K562 (cell line): ENCODE measurements around the gene GPR162. TPM values are rescaled to one million over a fixed set of nuclear protein-coding genes. Genes with fewer than 3 reads are reported as not detected.

ENCODE experiments used
- ATAC-seq: fragments of 200-7000 bp; cut with Tn5 transposase; 3 replicates; pipeline ENCODE4 v1.9.1; 2020; ENCODE audit warnings: moderate library complexity
- BruUV-seq: library from RNA; stranded (reverse); fragments of 400-500 nt; replicated peaks from 2 replicates; lab custom pipeline; 2021; lab: Mats Ljungman, UMichigan
- CTCF ChIA-PET: fragments of 300-600 bp; formaldehyde crosslinking; extraction: SDS; loops from one replicate; lab custom pipeline; 2021; ENCODE audit warnings: low intra/inter-chr PET ratio; lab: Yijun Ruan, JAX
- POLR2A ChIA-PET: fragments of 300-600, 350-650 bp; sonication (Branson Sonifier 250); formaldehyde crosslinking; extraction: SDS; loops from one replicate; lab custom pipeline; 2021; ENCODE audit warnings: antibody characterized with exemption, inconsistent platforms; lab: Yijun Ruan, JAX
- DNase-seq, 4 experiments: peaks; one replicate each; pipeline versions ENCODE4 v3.0.0 to v3.0.0-alpha.2; 2011 to 2018; ENCODE audit warnings: low spot score in 3 of 4, mixed read lengths in 3 of 4; ENCODE audit errors: extremely low read depth in 1 of 4
- FAIRE-seq: peaks from 2 replicates; lab custom pipeline; 2011; peaks lifted over from hg19 to GRCh38; lab: Jason Lieb, UNC
- H2AFZ ChIP-seq: 2 replicates; pipeline ENCODE4 v1.6.0; 2011; ENCODE audit warnings: low read depth, low read length, control low read depth, inconsistent platforms
- H3K27ac ChIP-seq: fragments of 200-600 bp; 3 replicates; pipeline ENCODE4 v1.8.0; 2011; ENCODE audit warnings: low read depth, mild to moderate bottlenecking, control low read depth, inconsistent platforms, low read length, moderate library complexity, mixed read lengths; ENCODE audit errors: extremely low read depth
- H3K27me3 ChIP-seq, 2 experiments: fragments of 300-600 bp in 1 of 2; 2 replicates in 1 of 2; 3 replicates in 1 of 2; pipeline versions ENCODE4 v1.6.0 to v1.8.0; 2011; ENCODE audit warnings: inconsistent platforms in 2 of 2, low read length in 2 of 2, mild to moderate bottlenecking in 1 of 2, mixed read lengths in 1 of 2, moderate library complexity in 1 of 2; ENCODE audit not compliant: control insufficient read depth in 2 of 2, insufficient read depth in 2 of 2
- H3K36me3 ChIP-seq: fragments of 300-600 bp; 3 replicates; pipeline ENCODE4 v1.8.0; 2011; ENCODE audit warnings: mild to moderate bottlenecking, low read length, inconsistent platforms; ENCODE audit not compliant: control insufficient read depth, insufficient read depth
- H3K4me1 ChIP-seq, 2 experiments: fragments of 200-600 bp in 1 of 2; replicated peaks in 1 of 2; 2 replicates in 1 of 2; 3 replicates in 1 of 2; pipeline versions ENCODE4 v1.5.1 to v1.8.0; 2011; ENCODE audit warnings: inconsistent platforms in 2 of 2, low read length in 2 of 2, mild to moderate bottlenecking in 1 of 2, mixed read lengths in 1 of 2, moderate library complexity in 1 of 2; ENCODE audit not compliant: control insufficient read depth in 2 of 2, insufficient read depth in 2 of 2
- H3K4me2 ChIP-seq: 2 replicates; pipeline ENCODE4 v1.6.1; 2011; ENCODE audit warnings: low read length, control low read depth, inconsistent platforms, mixed read lengths; ENCODE audit not compliant: insufficient read depth
- H3K4me3 ChIP-seq: fragments of 200-600 bp; sonication (generic), shearing (Covaris generic); 2 replicates; pipeline ENCODE4 v1.5.1; 2016; ENCODE audit warnings: control low read depth, inconsistent platforms
- H3K79me2 ChIP-seq: fragments of 200-600 bp; 3 replicates; pipeline ENCODE4 v1.8.0; 2011; ENCODE audit warnings: low read length, inconsistent platforms; ENCODE audit not compliant: control insufficient read depth, insufficient read depth
- H3K9ac ChIP-seq, 2 experiments: 2 replicates each; pipeline versions ENCODE4 v1.6.0 to v1.6.1; 2011; ENCODE audit warnings: low read depth in 2 of 2, low read length in 2 of 2, control low read depth in 1 of 2, inconsistent platforms in 1 of 2, mild to moderate bottlenecking in 1 of 2, mixed read lengths in 1 of 2; ENCODE audit not compliant: insufficient read depth in 1 of 2
- H3K9me1 ChIP-seq: one replicate; pipeline ENCODE4 v1.6.0; 2011; ENCODE audit warnings: inconsistent platforms, mild to moderate bottlenecking, low read length, moderate library complexity; ENCODE audit not compliant: control insufficient read depth, insufficient read depth
- H3K9me3 ChIP-seq: replicated peaks from 2 replicates; pipeline ENCODE4 v1.5.1; 2011; ENCODE audit warnings: low read depth, low read length, inconsistent platforms; ENCODE audit not compliant: control insufficient read depth, insufficient read depth
- H4K20me1 ChIP-seq: replicated peaks from 2 replicates; pipeline ENCODE4 v1.6.1; 2011; ENCODE audit warnings: low read length, inconsistent platforms, mixed read lengths; ENCODE audit not compliant: control insufficient read depth, insufficient read depth
- HDGF ChIP-seq: fragments of 450-650 bp; IDR thresholded peaks from 2 replicates; pipeline ENCODE4 v1.6.1; 2016
- LARP7 ChIP-seq: fragments of 450-650 bp; IDR thresholded peaks from 2 replicates; pipeline ENCODE4 v1.6.1; 2016
- MNT ChIP-seq, 2 experiments: fragments of 450-650 bp; conservative IDR thresholded peaks; 2 replicates each; pipeline ENCODE4 v1.6.1; 2017; ENCODE audit warnings: mild to moderate bottlenecking in 2 of 2, moderate library complexity in 2 of 2
- SNIP1 ChIP-seq: fragments of 450-650 bp; IDR thresholded peaks from 2 replicates; pipeline ENCODE4 v1.7.1; 2017; ENCODE audit warnings: low read depth, mild to moderate bottlenecking
- TFAM ChIP-seq: fragments of 250-450 bp; sonication (Bioruptor Pico); conservative IDR thresholded peaks from 2 replicates; pipeline ENCODE4 v1.5.0; 2021; ENCODE audit warnings: mild to moderate bottlenecking, moderate library complexity
- ZNF561 ChIP-seq: fragments of 450-650 bp; formaldehyde crosslinking; conservative IDR thresholded peaks from 2 replicates; pipeline ENCODE4 v1.4.0; 2020; ENCODE audit warnings: mild to moderate bottlenecking, moderate library complexity
- ZNF609 ChIP-seq: sonication (generic); formaldehyde crosslinking; IDR thresholded peaks from 2 replicates; pipeline ENCODE4 v1.8.1; 2023; ENCODE audit warnings: missing genetic modification reagents, mild to moderate bottlenecking, borderline replicate concordance
- WGBS: fragments of 100-300 bp; shearing (Covaris generic); methylation state at CpG from one replicate; pipeline ENCODE4 v1.1.6; 2016; ENCODE audit warnings: low coverage, mixed read lengths; ENCODE audit not compliant: insufficient coverage; ENCODE audit errors: missing lambda C conversion rate; 5-methylcytosine and 5-hydroxymethylcytosine counted together
- in situ Hi-C: fragments of 300-500 bp; cut with MboI; formaldehyde crosslinking; loops from 4 replicates; pipeline ENCODE4 v1.15.0; 2018; ENCODE audit warnings: inconsistent platforms, mixed read lengths
- intact Hi-C: fragments of 100-400 bp; cut with micrococcal nuclease; formaldehyde crosslinking; loops from 2 replicates; pipeline ENCODE4 v1.14.2; 2022
- polyA plus RNA-seq, 8 experiments: library from polyadenylated mRNA; depleted of rRNA in 4 of 8; stranded (reverse) in 5 of 8; unstranded in 3 of 8; fragments of >200 nt; fragmentation: Nextera tagmentation in 2 of 8; fragmentation: Illumina TruSeq in 1 of 8; extraction: Ambion mirVana in 2 of 8; extraction: Trizol in 1 of 8; gene quantifications; 2 replicates each; pipeline versions ENCODE4 v1.2.1 to v1.2.3, GENCODE V29; 2011 to 2014; ENCODE audit warnings: inconsistent platforms in 1 of 8, missing spikeins in 1 of 8
- total RNA-seq, 7 experiments: library from RNA; depleted of rRNA in 6 of 7; stranded (reverse); fragments of >200 nt in 6 of 7; fragmentation: Illumina TruSeq in 2 of 7; extraction: Trizol in 2 of 7; gene quantifications; 2 replicates each; pipeline versions ENCODE4 v1.2.1 to v1.2.3, GENCODE V29; 2011 to 2021; ENCODE audit warnings: low replicate concordance in 1 of 7

GPR162 gene
- total and polyA plus RNA-seq, 9 of the 15 experiments (the other 6 are each of a cell fraction or from before 2014, with no cell fraction given) = 0.65 to 1.8 (median 1.1) TPM; not detected in 2

- POLR2A ChIA-PET = interaction anchor here (0.6 to 3.9 kb wide), 6 partner anchors 8 to 470 kb away, joined by 3 to 24 read pairs (median 4); no protein-coding TSS in a partner anchor
- H3K9ac ChIP-seq = no peak overlapping the region
- H3K4me3 ChIP-seq = no peak overlapping the region
- no peaks in the 10 kb centered on the region for H3K27me3 ChIP-seq
- H3K79me2 ChIP-seq = peaks cover 24% of the 10 kb centered on the region
- no peaks in the 10 kb centered on the region for H3K9me3 ChIP-seq
- H2AFZ ChIP-seq = no peak overlapping the region
- ATAC-seq = no peak
- peaks cover 9 to 37% of the 10 kb centered on the region in 2 experiments; a peak in 4 of 5 replicates for H3K4me1 ChIP-seq
- in situ Hi-C loops = no loop called here
- H3K4me2 ChIP-seq = no peak overlapping the region
- CTCF ChIA-PET = interaction anchor here (0.6 kb wide), 1 partner anchor 65 kb away, joined by 5 read pairs; no protein-coding TSS in a partner anchor
- no peaks in the 10 kb centered on the region for H4K20me1 ChIP-seq
- WGBS = 71% methylated on average over 4 of the region's 4 CpGs
- no peak for FAIRE-seq
- no TSS peak for BruUV-seq
- intact Hi-C loops = no loop called here
- H3K27ac ChIP-seq = no peak overlapping the region
- no peak for TF ChIP-seq TFAM
- H3K36me3 ChIP-seq = peaks cover 47% of the 10 kb centered on the region; the same call in 2 of the 3 replicates
- H3K9me1 ChIP-seq = no peaks in the 10 kb centered on the region
- DNase-seq = no peak
Measured at GRCh38 chr12:6832125-6832524, 10.5 kb downstream of the GPR162 start.

DNA sequence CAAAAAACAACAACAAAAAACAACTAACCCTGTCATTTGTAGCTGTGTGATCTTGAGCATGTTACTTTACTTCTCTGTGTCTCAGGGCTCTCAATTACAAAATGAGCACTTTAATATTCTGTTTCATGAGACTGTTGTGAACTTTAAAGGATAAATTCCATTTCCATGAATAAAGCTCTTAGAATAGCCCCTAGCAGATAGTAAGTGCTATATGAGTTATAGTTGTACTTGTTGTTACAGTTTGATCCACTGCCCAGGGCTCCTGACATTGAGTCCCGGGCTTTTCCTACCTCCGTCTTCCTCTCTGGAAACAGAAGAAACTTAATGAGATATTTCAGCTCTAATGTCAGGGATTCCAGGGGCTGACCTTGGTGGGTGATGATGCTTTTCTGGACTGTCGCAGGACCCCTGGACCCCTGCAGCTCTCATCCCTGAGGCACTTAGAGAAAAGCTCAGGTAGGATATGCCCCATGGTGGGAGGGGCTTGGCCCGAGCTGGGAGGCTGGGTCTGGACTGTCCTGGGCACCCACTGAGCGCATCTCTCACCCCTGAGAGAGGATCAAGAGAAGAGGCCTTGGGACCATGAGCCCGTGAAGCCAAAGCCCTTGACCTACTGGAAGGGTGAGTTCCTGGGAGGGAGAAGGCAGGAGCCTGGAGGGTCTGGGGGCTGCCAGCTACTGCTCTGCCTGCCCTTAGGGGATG, 11.7 kb downstream of the GPR162 start:
- TF ChIP-seq SNIP1 (no peak), LARP7 (no peak), ZNF609 (CRISPR knock-in tag) (no peak), HDGF (no peak), MNT (conservative IDR thresholded peaks at IDR 0.05) (no peak), ZNF561 (CRISPR knock-in tag) (no peak)
- Histone ChIP-seq H3K36me3 (peaks cover 59% of the 10 kb centered on the region; the same call in 2 of the 3 replicates), H3K79me2 (peaks cover 20% of the 10 kb centered on the region), H2AFZ (no peak overlapping the region), H3K4me1 (peaks cover 5 to 32% of the 10 kb centered on the region in 2 experiments; a peak in 4 of 5 replicates), H3K27ac (no peak overlapping the region; the same call in 2 of the 3 replicates), H3K9me3 (no peaks in the 10 kb centered on the region), H3K4me2 (no peak overlapping the region), H3K9ac (no peak overlapping the region), H3K4me3 (no peak overlapping the region), H3K9me1 (no peaks in the 10 kb centered on the region), H3K27me3 (no peaks in the 10 kb centered on the region), H4K20me1 (no peaks in the 10 kb centered on the region)
- FAIRE-seq (no peak), ATAC-seq (no peak), DNase-seq (no peak)
- POLR2A ChIA-PET = interaction anchor here (0.5 to 3.9 kb wide), 6 partner anchors 9 to 60 kb away, joined by 3 to 24 read pairs (median 5); partner anchors contain the start of genes CDCA3 and SPSB2
- WGBS = 83% methylated on average over 5 of the region's 6 CpGs
- no TSS peak for BruUV-seq
- in situ Hi-C loops (no loop called here), intact Hi-C loops (no loop called here)
- CTCF ChIA-PET = no interaction called here
